Esophagus muscularis mucosa (tissue), 4 donors: Measurements from ENCODE around the gene UPF1.

Source experiments
- EP300 ChIP-seq: sonication (generic); formaldehyde crosslinking; IDR thresholded peaks from one replicate; pipeline ENCODE4 v1.6.1; 2017; ENCODE audit warnings: antibody characterized with exemption
- POLR2A ChIP-seq: fragments of 450-650 bp; IDR thresholded peaks from one replicate; pipeline ENCODE4 v1.6.1; 2017; ENCODE audit warnings: antibody characterized with exemption, moderate library complexity, mild to moderate bottlenecking, low read depth
- POLR2AphosphoS5 ChIP-seq, 2 donors: sonication (generic); formaldehyde crosslinking; IDR thresholded peaks; one replicate each; pipeline ENCODE4 v1.6.1; 2017; ENCODE audit warnings: antibody characterized with exemption in 2 of 2
- TF ChIP-seq, protein P1 (sequence below), 3 experiments: fragments of 200-600 bp in 2 of 3; fragments of 450-650 bp in 1 of 3; sonication (generic) in 2 of 3; IDR thresholded peaks; one replicate each; pipeline ENCODE4 v1.5.1; 2017 to 2019; ENCODE audit warnings: antibody characterized with exemption in 3 of 3, mild to moderate bottlenecking in 2 of 3, moderate library complexity in 1 of 3

DNA sequence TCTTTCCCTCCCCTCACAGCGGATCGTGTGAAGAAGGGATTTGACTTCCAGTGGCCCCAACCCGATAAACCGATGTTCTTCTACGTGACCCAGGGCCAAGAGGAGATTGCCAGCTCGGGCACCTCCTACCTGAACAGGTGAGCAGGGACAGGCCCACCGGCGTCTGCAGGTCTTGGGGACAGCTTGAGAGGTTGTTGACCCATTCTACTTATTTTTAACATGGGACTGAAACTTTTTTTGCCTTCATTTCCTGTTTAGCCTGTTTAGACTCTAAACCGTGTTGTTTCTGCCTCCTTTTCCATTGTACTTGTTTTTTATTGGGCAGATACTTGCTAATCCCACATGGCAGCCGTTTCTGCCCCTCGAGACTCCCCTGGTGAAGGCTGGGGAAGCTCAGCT, 28.5 kb downstream of the UPF1 start:
- TF ChIP-seq, protein P1, sequence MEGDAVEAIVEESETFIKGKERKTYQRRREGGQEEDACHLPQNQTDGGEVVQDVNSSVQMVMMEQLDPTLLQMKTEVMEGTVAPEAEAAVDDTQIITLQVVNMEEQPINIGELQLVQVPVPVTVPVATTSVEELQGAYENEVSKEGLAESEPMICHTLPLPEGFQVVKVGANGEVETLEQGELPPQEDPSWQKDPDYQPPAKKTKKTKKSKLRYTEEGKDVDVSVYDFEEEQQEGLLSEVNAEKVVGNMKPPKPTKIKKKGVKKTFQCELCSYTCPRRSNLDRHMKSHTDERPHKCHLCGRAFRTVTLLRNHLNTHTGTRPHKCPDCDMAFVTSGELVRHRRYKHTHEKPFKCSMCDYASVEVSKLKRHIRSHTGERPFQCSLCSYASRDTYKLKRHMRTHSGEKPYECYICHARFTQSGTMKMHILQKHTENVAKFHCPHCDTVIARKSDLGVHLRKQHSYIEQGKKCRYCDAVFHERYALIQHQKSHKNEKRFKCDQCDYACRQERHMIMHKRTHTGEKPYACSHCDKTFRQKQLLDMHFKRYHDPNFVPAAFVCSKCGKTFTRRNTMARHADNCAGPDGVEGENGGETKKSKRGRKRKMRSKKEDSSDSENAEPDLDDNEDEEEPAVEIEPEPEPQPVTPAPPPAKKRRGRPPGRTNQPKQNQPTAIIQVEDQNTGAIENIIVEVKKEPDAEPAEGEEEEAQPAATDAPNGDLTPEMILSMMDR (IDR thresholded peaks at IDR 0.05), result no peak
- TF ChIP-seq POLR2AphosphoS5 (IDR thresholded peaks at IDR 0.05) (no peak), POLR2A (no peak), EP300 (no peak)
